Renal pelvis (tissue), 4 donors: ENCODE measurements around the gene MEF2B. TPM values are rescaled to one million over a fixed set of nuclear protein-coding genes. Genes with fewer than 3 reads are reported as not detected.
A peak's percentile ranks its signal among the peaks of the same experiment; 100 is the strongest.
"Not testable (repeated sequence)": the region's sequence is repeated elsewhere in the genome, so short reads cannot be mapped to it uniquely, and the experiment has no call there.

Source experiments
- DNase-seq: peaks from one replicate; pipeline ENCODE4 v3.0.0-alpha.2; 2013
- polyA plus RNA-seq, 3 donors: library from polyadenylated mRNA; unstranded; fragments of 120-200 nt; gene quantifications; one replicate each; pipeline ENCODE4 v1.2.1, GENCODE V29; 2013; ENCODE audit not compliant: insufficient read length in 3 of 3

Gene MEF2B
- polyA plus RNA-seq, 3 donors: 2.4 to 3.2 (median 3.0) TPM

- no peak for DNase-seq
Observed at GRCh38 chr19:19126102-19126501, 44.0 kb downstream of the MEF2B start.

- DNase-seq: no peak
Observed at GRCh38 chr19:19123386-19123785, 46.7 kb downstream of the MEF2B start.

GRCh38 chr19:19122902-19123301, 47.2 kb downstream of the MEF2B start:
- no peak for DNase-seq

GRCh38 chr19:19121371-19121770, 48.7 kb downstream of the MEF2B start:
- DNase-seq: no peak

- DNase-seq: peak; percentile 80
Observed at GRCh38 chr19:19120308-19121231, 49.5 kb downstream of the MEF2B start.

GRCh38 chr19:19119325-19120237, 50.5 kb downstream of the MEF2B start:
- no peak for DNase-seq

GRCh38 chr19:19115954-19116353, 54.1 kb downstream of the MEF2B start:
- DNase-seq: no peak

GRCh38 chr19:19113040-19113626, 56.9 kb downstream of the MEF2B start:
- no peak for DNase-seq

GRCh38 chr19:19111967-19112580, 58.0 kb downstream of the MEF2B start:
- no peak for DNase-seq

- no peak for DNase-seq
Observed at GRCh38 chr19:19111136-19111835, 58.8 kb downstream of the MEF2B start.

- peak; percentile 34 for DNase-seq
Observed at GRCh38 chr19:19110410-19111135, 59.5 kb downstream of the MEF2B start.

- no peak for DNase-seq
Observed at GRCh38 chr19:19109601-19110000, 60.5 kb downstream of the MEF2B start.

GRCh38 chr19:19107654-19108053, 62.4 kb downstream of the MEF2B start:
- no peak for DNase-seq

GRCh38 chr19:19106938-19107337, 63.1 kb downstream of the MEF2B start:
- DNase-seq: not testable (repeated sequence)

GRCh38 chr19:19106056-19106551, 64.0 kb downstream of the MEF2B start:
- DNase-seq: no peak

GRCh38 chr19:19105365-19106055, 64.6 kb downstream of the MEF2B start:
- DNase-seq: peak; percentile 69

- DNase-seq: no peak
Observed at GRCh38 chr19:19103167-19103566, 66.9 kb downstream of the MEF2B start.

GRCh38 chr19:19102566-19102965, 67.5 kb downstream of the MEF2B start:
- not testable (repeated sequence) for DNase-seq

GRCh38 chr19:19101540-19101939, 68.5 kb downstream of the MEF2B start:
- no peak for DNase-seq
